HG02840 (cell line): ENCODE results near the gene ALPP.
"Not testable (repeated sequence)": the region's sequence is repeated elsewhere in the genome, so short reads cannot be mapped to it uniquely, and the experiment has no call there.

Source experiments
- ATAC-seq: cut with Tn5 transposase; IDR thresholded peaks from one replicate; pipeline ENCODE4 v1.9.1; 2021; ENCODE audit warnings: mild to moderate bottlenecking, moderate library complexity, moderate number of reproducible peaks; ENCODE audit not compliant: unreplicated experiment, low FRiP score

ALPP gene

GRCh38 chr2:232378735-232379151 lies at the start of gene ALPP:
Gene ALPP (plus strand): TSS chr2:232378751. CDS start chr2:232378803, 52 bp downstream.
- not testable (repeated sequence) for ATAC-seq

GRCh38 chr2:232329716-232330067 lies 48.9 kb upstream of the ALPP start:
- no peak for ATAC-seq

- ATAC-seq = no peak
Observed at GRCh38 chr2:232330068-232330999, 48.2 kb upstream of the ALPP start.

- ATAC-seq = not testable (repeated sequence)
Observed at GRCh38 chr2:232331061-232331460, 47.5 kb upstream of the ALPP start.

- ATAC-seq = not testable (repeated sequence)
Observed at GRCh38 chr2:232331641-232332040, 46.9 kb upstream of the ALPP start.

- not testable (repeated sequence) for ATAC-seq
Observed at GRCh38 chr2:232332244-232332939, 46.2 kb upstream of the ALPP start.

- no peak for ATAC-seq
Observed at GRCh38 chr2:232332940-232333259, 45.7 kb upstream of the ALPP start.

- no peak for ATAC-seq
Observed at GRCh38 chr2:232333361-232334135, 45.0 kb upstream of the ALPP start.

- not testable (repeated sequence) for ATAC-seq
Observed at GRCh38 chr2:232334136-232334884, 44.2 kb upstream of the ALPP start.

GRCh38 chr2:232334885-232335205 lies 43.7 kb upstream of the ALPP start:
- not testable (repeated sequence) for ATAC-seq

GRCh38 chr2:232335206-232335858 lies 43.2 kb upstream of the ALPP start:
- ATAC-seq = not testable (repeated sequence)

- no peak for ATAC-seq
Observed at GRCh38 chr2:232335859-232336215, 42.7 kb upstream of the ALPP start.

GRCh38 chr2:232336241-232336736 lies 42.3 kb upstream of the ALPP start:
- no peak for ATAC-seq

GRCh38 chr2:232336981-232337720 lies 41.4 kb upstream of the ALPP start:
- no peak for ATAC-seq

GRCh38 chr2:232338094-232338758 lies 40.3 kb upstream of the ALPP start:
- ATAC-seq = not testable (repeated sequence)

GRCh38 chr2:232338759-232339106 lies 39.8 kb upstream of the ALPP start:
- ATAC-seq = no peak

- no peak for ATAC-seq
Observed at GRCh38 chr2:232339121-232340081, 39.1 kb upstream of the ALPP start.
